ENCODE results near the gene NFIB. TPM values are rescaled to one million over a fixed set of nuclear protein-coding genes. Genes with fewer than 3 reads are reported as not detected.

The NFIB gene
- total and polyA plus RNA-seq, 2 experiments from 2014 or later, result 5.3 to 6.0 TPM

GRCh38 chr9:14336244-14336643 lies 22.3 kb upstream of the NFIB start:
- Histone ChIP-seq H3K9ac (no peak overlapping the region), H3K9me2 (ENCODE audit: insufficient read depth) (no peaks in the 10 kb centered on the region), H4K20me1 (ENCODE audit: insufficient read depth) (no peaks in the 10 kb centered on the region), H3K4me3 (no peak overlapping the region), H3K79me2 (ENCODE audit: insufficient read depth) (no peaks in the 10 kb centered on the region), H3K27ac (no peak overlapping the region), H3K4me1 (ENCODE audit: insufficient read depth) (no peaks in the 10 kb centered on the region), H3K9me3 (ENCODE audit: low read depth) (no peaks in the 10 kb centered on the region), H2AFZ (no peak overlapping the region), H3F3A (ENCODE audit: insufficient read depth) (no peaks in the 10 kb centered on the region), H3K36me3 (ENCODE audit: low read depth) (no peaks in the 10 kb centered on the region), H3K4me2 (ENCODE audit: unreplicated experiment) (no peak overlapping the region), H3K27me3 (replicated peaks; ENCODE audit: insufficient read depth) (peaks cover 76% of the 10 kb centered on the region)
- in situ Hi-C loops (cut with MboI), result no loop called here
- DNase-seq, result no peak
- 88% methylated on average over 1 of the region's 1 CpG for WGBS, 2 experiments (ENCODE audit: low coverage in 1 of 2, low lambda C conversion rate in 2 of 2, missing lambda C conversion rate in 2 of 2)
- TF ChIP-seq EZH2phosphoT487 (IDR thresholded peaks at IDR 0.05; ENCODE audit: insufficient read depth, low read depth) (no peak), EZH2 (IDR thresholded peaks at IDR 0.05; ENCODE audit: insufficient read depth, poor library complexity, severe bottlenecking) (no peak)

GRCh38 chr9:14331120-14331519 lies 17.2 kb upstream of the NFIB start:
- no peak overlapping the region for H2AFZ ChIP-seq
- no peaks in the 10 kb centered on the region for H3K79me2 ChIP-seq (ENCODE audit: insufficient read depth)
- no peak overlapping the region for H3K27ac ChIP-seq
- H4K20me1 ChIP-seq (ENCODE audit: insufficient read depth), result no peaks in the 10 kb centered on the region
- peaks cover 9% of the 10 kb centered on the region for H3K4me1 ChIP-seq (ENCODE audit: insufficient read depth)
- no peaks in the 10 kb centered on the region for H3K36me3 ChIP-seq (ENCODE audit: low read depth)
- 69 to 74% methylated on average over 3 of the region's 3 CpGs for WGBS, 2 experiments (ENCODE audit: low coverage in 1 of 2, low lambda C conversion rate in 2 of 2, missing lambda C conversion rate in 2 of 2)
- no peak for DNase-seq
- TF ChIP-seq EZH2 (IDR thresholded peaks at IDR 0.05; ENCODE audit: insufficient read depth, poor library complexity, severe bottlenecking) (no peak), EZH2phosphoT487 (IDR thresholded peaks at IDR 0.05; ENCODE audit: insufficient read depth, low read depth) (no peak)
- no peaks in the 10 kb centered on the region for H3K9me3 ChIP-seq (ENCODE audit: low read depth)
- H3K4me2 ChIP-seq (ENCODE audit: unreplicated experiment), result no peak overlapping the region
- no peak overlapping the region for H3K4me3 ChIP-seq
- H3F3A ChIP-seq (ENCODE audit: insufficient read depth), result peaks cover 9% of the 10 kb centered on the region
- no peak overlapping the region for H3K9ac ChIP-seq
- H3K9me2 ChIP-seq (ENCODE audit: insufficient read depth), result no peaks in the 10 kb centered on the region
- in situ Hi-C loops (cut with MboI), result no loop called here
- peaks cover 29% of the 10 kb centered on the region for H3K27me3 ChIP-seq (replicated peaks; ENCODE audit: insufficient read depth)

GRCh38 chr9:14327036-14327435 lies 13.1 kb upstream of the NFIB start:
- Histone ChIP-seq H2AFZ (no peak overlapping the region), H3K27ac (no peak overlapping the region), H3K9ac (no peak overlapping the region), H3K9me2 (ENCODE audit: insufficient read depth) (no peaks in the 10 kb centered on the region), H3K4me1 (ENCODE audit: insufficient read depth) (peaks cover 9% of the 10 kb centered on the region), H3K27me3 (replicated peaks; ENCODE audit: insufficient read depth) (no peaks in the 10 kb centered on the region), H3K4me2 (ENCODE audit: unreplicated experiment) (peak overlapping the region; percentile 52), H3F3A (ENCODE audit: insufficient read depth) (peaks cover 12% of the 10 kb centered on the region), H4K20me1 (ENCODE audit: insufficient read depth) (no peaks in the 10 kb centered on the region), H3K4me3 (no peak overlapping the region), H3K79me2 (ENCODE audit: insufficient read depth) (no peaks in the 10 kb centered on the region), H3K9me3 (ENCODE audit: low read depth) (no peaks in the 10 kb centered on the region), H3K36me3 (ENCODE audit: low read depth) (no peaks in the 10 kb centered on the region)
- DNase-seq, result no peak
- WGBS, 2 experiments (ENCODE audit: low coverage in 1 of 2, low lambda C conversion rate in 2 of 2, missing lambda C conversion rate in 2 of 2), result 94 to 97% methylated on average over 4 of the region's 4 CpGs
- TF ChIP-seq EZH2phosphoT487 (IDR thresholded peaks at IDR 0.05; ENCODE audit: insufficient read depth, low read depth), result no peak
- no peak for TF ChIP-seq EZH2 (IDR thresholded peaks at IDR 0.05; ENCODE audit: insufficient read depth, poor library complexity, severe bottlenecking)
- in situ Hi-C loops (cut with MboI), result no loop called here

- Histone ChIP-seq H2AFZ (no peak overlapping the region), H3K4me2 (ENCODE audit: unreplicated experiment) (peak overlapping the region; percentile 52), H3F3A (ENCODE audit: insufficient read depth) (peaks cover 19% of the 10 kb centered on the region), H3K36me3 (ENCODE audit: low read depth) (no peaks in the 10 kb centered on the region), H3K9me3 (ENCODE audit: low read depth) (no peaks in the 10 kb centered on the region), H3K9me2 (ENCODE audit: insufficient read depth) (no peaks in the 10 kb centered on the region), H4K20me1 (ENCODE audit: insufficient read depth) (no peaks in the 10 kb centered on the region), H3K27ac (no peak overlapping the region), H3K79me2 (ENCODE audit: insufficient read depth) (no peaks in the 10 kb centered on the region), H3K4me3 (no peak overlapping the region), H3K9ac (no peak overlapping the region), H3K27me3 (replicated peaks; ENCODE audit: insufficient read depth) (no peaks in the 10 kb centered on the region), H3K4me1 (ENCODE audit: insufficient read depth) (peaks cover 13% of the 10 kb centered on the region)
- WGBS, 2 experiments (ENCODE audit: low coverage in 1 of 2, low lambda C conversion rate in 2 of 2, missing lambda C conversion rate in 2 of 2), result 63 to 68% methylated on average over 3 of the region's 3 CpGs
- DNase-seq, result peak; percentile 75
- no peak for TF ChIP-seq EZH2 (IDR thresholded peaks at IDR 0.05; ENCODE audit: insufficient read depth, poor library complexity, severe bottlenecking)
- no peak for TF ChIP-seq EZH2phosphoT487 (IDR thresholded peaks at IDR 0.05; ENCODE audit: insufficient read depth, low read depth)
- in situ Hi-C loops (cut with MboI), result no loop called here
These were observed 12.4 kb upstream of the NFIB start for GRCh38 chr9:14326264-14326826.

- Histone ChIP-seq H3K4me3 (no peak overlapping the region), H3K9ac (no peak overlapping the region), H3K36me3 (ENCODE audit: low read depth) (no peaks in the 10 kb centered on the region), H3K27ac (no peak overlapping the region), H4K20me1 (ENCODE audit: insufficient read depth) (no peaks in the 10 kb centered on the region), H3K79me2 (ENCODE audit: insufficient read depth) (no peaks in the 10 kb centered on the region), H3K4me1 (ENCODE audit: insufficient read depth) (peaks cover 25% of the 10 kb centered on the region), H3K9me3 (ENCODE audit: low read depth) (no peaks in the 10 kb centered on the region), H2AFZ (no peak overlapping the region), H3F3A (ENCODE audit: insufficient read depth) (peaks cover 31% of the 10 kb centered on the region), H3K9me2 (ENCODE audit: insufficient read depth) (no peaks in the 10 kb centered on the region), H3K27me3 (replicated peaks; ENCODE audit: insufficient read depth) (no peaks in the 10 kb centered on the region), H3K4me2 (ENCODE audit: unreplicated experiment) (no peak overlapping the region)
- TF ChIP-seq EZH2 (IDR thresholded peaks at IDR 0.05; ENCODE audit: insufficient read depth, poor library complexity, severe bottlenecking) (no peak), EZH2phosphoT487 (IDR thresholded peaks at IDR 0.05; ENCODE audit: insufficient read depth, low read depth) (no peak)
- no peak for DNase-seq
- in situ Hi-C loops (cut with MboI), result no loop called here
These were observed 11.2 kb upstream of the NFIB start for GRCh38 chr9:14325147-14325546.

All from GM23248 (cell line).